Thoracic aorta (tissue), 2 donors: ENCODE data around the gene WNT1. TPM values are rescaled to one million over a fixed set of nuclear protein-coding genes. Genes with fewer than 3 reads are reported as not detected.
A peak's percentile ranks its signal among the peaks of the same experiment; 100 is the strongest.

ENCODE experiments used
- ATAC-seq: fragments of 150-250 bp; one replicate; pipeline ENCODE4 v1.8.0; 2017; ENCODE audit warnings: low read depth; ENCODE audit not compliant: insufficient number of reproducible peaks, low FRiP score
- DNase-seq: peaks from one replicate; pipeline ENCODE4 v3.0.0-alpha.2; 2020; ENCODE audit warnings: low spot score
- H3K27ac ChIP-seq, 2 donors: fragments of 200-600 bp; sonication (generic); 1 replicate in 1 of 2; 2 replicates in 1 of 2; pipeline ENCODE4 v1.5.1; 2016; ENCODE audit warnings: mild to moderate bottlenecking in 2 of 2, moderate library complexity in 2 of 2
- H3K27me3 ChIP-seq: fragments of 200-600 bp; sonication (generic); replicated peaks from 2 replicates; pipeline ENCODE4 v1.6.0; 2016; ENCODE audit warnings: mild to moderate bottlenecking; ENCODE audit not compliant: insufficient read depth
- H3K36me3 ChIP-seq: fragments of 200-600 bp; sonication (generic); one replicate; pipeline ENCODE4 v1.5.1; 2016
- H3K4me1 ChIP-seq, 2 donors: fragments of 200-600 bp; sonication (generic); 1 replicate in 1 of 2; 2 replicates in 1 of 2; pipeline versions ENCODE4 v1.5.1 to v1.6.0; 2016; ENCODE audit warnings: low read depth in 2 of 2, mild to moderate bottlenecking in 1 of 2; ENCODE audit not compliant: control insufficient read depth in 1 of 2
- H3K4me3 ChIP-seq: fragments of 200-600 bp; sonication (generic); 2 replicates; pipeline ENCODE4 v1.5.1; 2016; ENCODE audit warnings: mild to moderate bottlenecking
- H3K9me3 ChIP-seq: fragments of 200-600 bp; sonication (generic); 2 replicates; pipeline ENCODE4 v1.5.1; 2016
- CTCF ChIP-seq: fragments of 200-600 bp; sonication (generic); IDR thresholded peaks from one replicate; pipeline ENCODE4 v1.5.1; 2019; ENCODE audit warnings: antibody characterized with exemption
- total RNA-seq, 2 donors: library from RNA; depleted of rRNA; stranded (reverse); fragments of >200 nt; gene quantifications; one replicate each; pipeline versions ENCODE4 v1.1.0 to v1.2.3, GENCODE V29; 2016

The WNT1 gene
- total RNA-seq, 2 donors from 2014 or later, result 1.2 TPM; not detected in 1

- DNase-seq (no peak), ATAC-seq (no peak)
- Histone ChIP-seq H3K27me3 (peaks cover 19% of the 10 kb centered on the region), H3K9me3 (no peaks in the 10 kb centered on the region), H3K36me3 (no peaks in the 10 kb centered on the region), H3K4me1 (peaks cover 32 to 39% of the 10 kb centered on the region in 2 donors), H3K4me3 (peak overlapping the region; percentile 63), H3K27ac (no peak overlapping the region)
- TF ChIP-seq CTCF, result peak; percentile 85
These were observed 536 bp upstream of the WNT1 start for GRCh38 chr12:48977290-48978281.

GRCh38 chr12:48978741-48979601 is 849 bp downstream of the WNT1 start:
- Histone ChIP-seq H3K36me3 (no peaks in the 10 kb centered on the region), H3K4me1 (peaks cover 32 to 39% of the 10 kb centered on the region in 2 donors), H3K9me3 (no peaks in the 10 kb centered on the region), H3K27me3 (peaks cover 19% of the 10 kb centered on the region), H3K4me3 (peak overlapping the region; percentile 63), H3K27ac (no peak overlapping the region)
- no peak for DNase-seq
- no peak for ATAC-seq
- no peak for TF ChIP-seq CTCF

DNA sequence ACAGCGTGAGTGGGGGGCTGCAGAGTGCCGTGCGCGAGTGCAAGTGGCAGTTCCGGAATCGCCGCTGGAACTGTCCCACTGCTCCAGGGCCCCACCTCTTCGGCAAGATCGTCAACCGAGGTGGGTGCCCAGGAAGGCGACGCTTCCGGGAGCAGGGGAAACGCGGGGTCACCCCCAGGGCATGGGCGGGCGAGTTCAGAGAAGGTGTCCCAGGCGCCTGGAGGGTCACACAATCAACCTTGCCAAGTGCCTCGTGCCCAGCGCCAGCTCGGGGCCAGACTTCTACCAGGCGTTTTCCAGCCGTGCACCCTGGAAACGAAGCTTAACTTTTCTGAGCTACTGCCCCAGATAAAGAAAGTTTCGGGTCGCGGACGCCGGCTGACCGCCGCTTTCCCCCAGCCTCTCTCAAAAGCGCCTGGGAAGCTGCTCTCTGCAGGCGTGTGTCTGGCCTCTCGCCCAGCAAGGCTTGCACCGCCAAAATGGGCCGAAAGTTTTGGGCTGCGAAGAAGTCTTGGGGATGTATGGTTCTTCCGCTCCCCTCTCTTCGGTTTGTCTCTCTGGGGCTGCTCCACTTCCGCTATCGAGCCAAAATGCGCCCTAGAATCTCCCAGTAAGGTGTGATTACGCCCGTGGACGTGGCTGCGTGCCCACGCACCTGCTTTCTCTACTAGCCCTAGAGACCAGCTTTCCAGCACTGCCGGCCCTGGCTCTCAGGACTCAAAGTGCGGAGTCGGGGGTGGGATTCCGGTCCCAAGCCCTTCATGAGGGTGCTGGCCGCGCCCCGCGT is 1.7 kb downstream of the WNT1 start:
- no peak for TF ChIP-seq CTCF
- DNase-seq, result no peak
- no peak overlapping the region for H3K27ac ChIP-seq
- peaks cover 15% of the 10 kb centered on the region for H3K27me3 ChIP-seq
- no peak for ATAC-seq
- peaks cover 32 to 41% of the 10 kb centered on the region in 2 donors for H3K4me1 ChIP-seq
- no peaks in the 10 kb centered on the region for H3K36me3 ChIP-seq
- H3K4me3 ChIP-seq, result peak overlapping the region; percentile 63
- no peaks in the 10 kb centered on the region for H3K9me3 ChIP-seq

GRCh38 chr12:48980389-48980952 is 2.3 kb downstream of the WNT1 start:
- H3K4me3 ChIP-seq, result peak overlapping the region; percentile 63
- no peak overlapping the region for H3K27ac ChIP-seq
- H3K4me1 ChIP-seq, result peaks cover 32 to 48% of the 10 kb centered on the region in 2 donors
- ATAC-seq (no peak), DNase-seq (no peak)
- H3K27me3 ChIP-seq, result peaks cover 15% of the 10 kb centered on the region
- H3K36me3 ChIP-seq, result no peaks in the 10 kb centered on the region
- H3K9me3 ChIP-seq, result no peaks in the 10 kb centered on the region
- no peak for TF ChIP-seq CTCF
